Sciatic nerve (tissue), 2 donors: ENCODE measurements around the gene ZKSCAN8. TPM values are rescaled to one million over a fixed set of nuclear protein-coding genes. Genes with fewer than 3 reads are reported as not detected.

ENCODE experiments used
- ATAC-seq: fragments of 200-7000 bp; cut with Tn5 transposase; one replicate; pipeline ENCODE4 v1.9.1; 2020; ENCODE audit warnings: mild to moderate bottlenecking, moderate library complexity
- DNase-seq: peaks from one replicate; pipeline ENCODE4 v3.0.0-alpha.2; 2020; ENCODE audit warnings: low spot score
- intact Hi-C: fragments of 100-400 bp; cut with DNase I; formaldehyde crosslinking; loops from one replicate; pipeline ENCODE4 v1.14.2; 2022
- total RNA-seq: library from RNA; stranded (reverse); fragmentation: NEBNext Ultra II Directional; extraction: Animal tissue kit (Norgen Biotek cat#: 25700); gene quantifications from one replicate; pipeline ENCODE4 v1.2.1, GENCODE V29; 2021
- donor health status: DM: no; HTN: no; CAD: no.
- donor health status: DM: no; HTN: no; CAD: no.

ZKSCAN8 gene
- total RNA-seq, 1 donor from 2014 or later, result 31.9 TPM

DNA sequence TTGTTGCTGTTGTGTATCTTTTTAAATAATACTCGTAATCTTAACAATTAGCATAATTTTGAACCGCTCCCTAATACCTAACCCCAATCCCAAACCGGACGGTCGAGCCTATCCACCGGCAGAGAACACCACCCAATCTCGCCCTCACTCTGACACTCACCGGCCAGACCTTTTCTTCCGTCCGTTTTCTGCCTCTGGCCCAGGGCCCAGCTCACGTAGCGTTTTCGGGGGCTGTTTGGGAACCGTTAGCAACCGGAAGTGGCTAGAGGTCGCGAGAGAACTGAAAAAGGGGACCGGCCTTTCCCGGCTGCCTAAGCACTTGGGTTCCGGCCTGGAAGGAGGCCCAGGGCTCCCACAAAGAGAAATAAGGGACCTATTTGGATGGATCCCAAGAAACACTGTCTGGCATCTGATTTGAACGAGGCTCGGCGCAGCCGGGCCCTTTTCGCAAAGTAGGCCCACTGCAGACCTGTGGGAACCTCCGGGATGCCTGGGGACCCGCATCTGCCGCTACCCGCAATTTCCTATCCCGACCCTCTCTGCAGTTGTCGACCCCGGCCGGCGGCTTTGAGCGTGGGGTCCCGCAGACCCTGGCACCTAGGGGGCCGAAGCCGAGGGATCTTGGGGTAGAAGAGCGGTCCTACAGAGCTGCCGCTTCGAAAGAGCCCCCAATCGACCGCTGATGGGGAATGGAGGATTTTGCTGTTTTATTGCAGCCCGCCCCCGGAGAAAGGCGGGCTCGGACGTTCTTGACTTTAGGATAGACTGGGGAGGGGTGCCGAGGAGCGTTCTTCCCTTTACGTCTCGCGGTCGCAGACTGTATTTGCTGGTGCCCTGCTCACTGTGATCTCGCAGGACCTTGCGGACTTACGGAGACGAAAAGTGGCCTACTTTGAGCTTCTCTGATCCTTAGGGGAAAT lies 4.8 kb upstream of the ZKSCAN8 start:
- DNase-seq, result peak; percentile 92
- intact Hi-C loops, result no loop called here
- peak; percentile 96 for ATAC-seq

DNA sequence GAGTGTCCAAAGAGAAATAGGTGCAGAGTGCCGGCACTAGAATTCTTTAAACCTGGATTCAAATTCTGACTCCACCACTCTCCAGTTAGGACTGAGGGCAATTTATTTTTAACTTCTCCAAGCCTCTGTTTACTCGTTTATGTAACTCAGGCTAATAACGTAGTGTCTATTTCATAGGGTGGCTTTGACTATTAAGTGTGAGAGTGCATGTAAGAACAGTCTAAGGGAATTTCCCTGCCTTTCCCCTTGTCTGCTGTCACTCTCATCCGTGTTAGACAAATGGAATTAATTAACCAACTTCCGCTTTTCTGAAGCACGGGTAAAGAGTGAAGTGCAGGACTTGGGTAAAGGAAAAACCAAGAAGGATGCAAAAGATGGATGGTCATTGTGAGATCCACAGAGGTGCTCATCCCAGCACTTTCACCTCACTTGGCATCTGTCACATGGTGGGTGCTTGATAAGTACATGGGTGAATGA lies 4.1 kb upstream of the ZKSCAN8 start:
- ATAC-seq (peak; percentile 2), DNase-seq (no peak)
- intact Hi-C loops, result no loop called here

DNA sequence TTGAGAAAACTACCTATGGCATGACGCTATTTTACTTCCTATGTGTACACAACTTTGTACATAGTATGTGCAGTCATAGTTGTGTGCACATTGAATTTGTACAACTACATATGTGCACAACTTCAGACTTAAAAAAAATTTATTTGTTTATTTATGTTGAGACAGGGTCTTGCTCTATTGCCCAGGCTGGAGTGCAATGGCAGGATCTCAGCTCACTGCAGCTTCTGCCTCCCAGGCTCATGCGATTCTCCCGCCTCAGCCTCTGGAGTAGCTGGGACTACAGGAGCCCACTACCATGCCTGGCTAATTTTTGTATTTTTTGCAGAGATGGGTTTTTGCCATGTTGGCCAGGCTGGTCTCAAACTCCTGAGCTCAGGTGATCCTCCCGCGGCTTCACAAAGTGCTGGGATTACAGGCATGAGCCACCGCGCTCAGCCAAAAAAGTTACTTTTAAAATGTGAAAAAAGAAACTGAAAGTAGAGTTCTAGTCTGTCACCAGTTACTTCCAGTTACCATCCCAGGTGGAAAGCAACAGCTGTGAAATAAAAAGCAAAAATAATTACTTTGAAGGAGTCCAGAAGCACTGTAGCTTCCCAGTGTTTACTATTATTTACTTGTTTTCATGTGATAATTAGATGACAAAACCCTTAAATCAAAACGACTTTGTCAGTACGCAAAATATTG lies 1.7 kb upstream of the ZKSCAN8 start:
- intact Hi-C loops, result no loop called here
- ATAC-seq, result no peak

DNA sequence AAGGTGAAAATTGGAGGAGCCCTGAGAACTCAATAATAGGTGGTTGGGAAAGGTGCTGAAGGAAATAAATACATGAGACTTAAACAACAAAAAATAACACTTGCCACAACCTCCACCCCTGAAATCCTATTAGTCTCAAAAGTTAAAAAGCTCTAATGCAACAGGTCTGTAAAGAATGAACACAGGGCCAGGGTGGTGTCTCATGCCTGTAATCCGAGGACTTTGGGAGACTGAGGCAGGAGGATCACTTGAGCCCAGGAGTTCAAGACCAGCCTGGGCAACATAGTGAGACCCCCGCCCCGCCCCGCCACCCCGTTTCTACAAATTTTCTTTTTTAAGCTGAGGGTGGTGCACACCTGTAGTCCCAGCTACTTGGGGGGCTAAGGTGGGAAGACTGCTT lies 1.1 kb upstream of the ZKSCAN8 start:
- intact Hi-C loops, result no loop called here
- DNase-seq, result no peak
- no peak for ATAC-seq

More for the DNA sequence above, 1.7 kb upstream of the ZKSCAN8 start:
- no peak for DNase-seq

DNA sequence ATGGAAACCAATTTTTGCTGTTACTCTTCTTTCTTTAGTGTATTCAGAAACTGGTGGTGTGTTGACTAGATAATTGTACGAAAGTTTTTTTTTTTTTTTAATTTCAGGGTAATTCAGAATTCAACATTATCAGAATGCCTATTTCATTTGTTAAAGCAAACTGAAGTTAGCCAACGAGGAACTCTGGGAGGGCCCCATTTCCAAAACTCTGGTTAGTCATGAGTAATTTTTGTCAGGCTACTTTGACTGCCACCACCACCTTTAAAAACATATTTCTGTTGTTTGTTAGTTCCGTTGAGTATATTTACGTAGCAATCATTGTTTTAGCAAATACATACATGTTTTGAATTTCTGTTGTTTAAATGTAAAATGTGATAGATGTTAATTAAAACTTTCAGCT lies 763 bp downstream of the ZKSCAN8 start:
- DNase-seq, result no peak
- ATAC-seq, result no peak
- intact Hi-C loops, result no loop called here

DNA sequence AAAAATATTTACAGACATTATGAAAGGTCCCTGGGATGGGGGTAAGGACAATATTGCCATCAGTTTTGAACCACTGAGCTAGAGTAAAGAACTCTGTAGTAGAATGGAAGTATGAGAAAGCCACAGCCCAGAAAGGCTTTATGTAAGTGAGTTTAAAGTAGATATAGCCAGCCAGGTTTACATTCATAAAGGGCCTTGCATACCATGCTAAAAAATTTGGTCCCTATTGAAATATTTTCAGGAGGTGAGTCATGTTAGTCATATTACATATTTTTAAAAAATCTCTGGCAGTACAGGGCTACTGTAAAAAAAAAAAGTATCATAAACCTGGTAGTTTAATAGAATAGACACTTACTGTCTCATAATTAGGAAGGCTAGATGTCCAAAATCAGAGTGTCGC lies 3.5 kb downstream of the ZKSCAN8 start:
- intact Hi-C loops, result no loop called here
- ATAC-seq (no peak), DNase-seq (no peak)

DNA sequence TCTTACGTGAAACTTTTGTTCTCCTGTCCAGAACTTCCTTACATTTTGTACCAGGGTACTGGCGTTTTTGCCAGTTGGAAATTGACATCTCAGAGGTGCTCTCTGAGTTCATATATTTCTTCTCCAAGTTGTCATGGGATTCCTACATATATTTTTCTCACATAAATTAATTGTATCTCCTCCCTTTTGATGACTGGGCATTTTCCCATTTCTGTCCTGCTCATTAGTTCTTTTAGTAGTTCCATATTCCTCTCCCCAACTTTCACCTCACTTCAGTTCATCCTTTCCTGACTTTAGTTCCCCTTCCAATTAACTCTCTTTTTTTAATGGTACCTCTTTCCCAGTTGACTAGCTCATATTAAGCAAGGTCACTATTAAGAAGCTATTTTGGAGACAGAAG lies 10.8 kb downstream of the ZKSCAN8 start:
- intact Hi-C loops, result no loop called here
- no peak for DNase-seq
- ATAC-seq, result no peak

DNA sequence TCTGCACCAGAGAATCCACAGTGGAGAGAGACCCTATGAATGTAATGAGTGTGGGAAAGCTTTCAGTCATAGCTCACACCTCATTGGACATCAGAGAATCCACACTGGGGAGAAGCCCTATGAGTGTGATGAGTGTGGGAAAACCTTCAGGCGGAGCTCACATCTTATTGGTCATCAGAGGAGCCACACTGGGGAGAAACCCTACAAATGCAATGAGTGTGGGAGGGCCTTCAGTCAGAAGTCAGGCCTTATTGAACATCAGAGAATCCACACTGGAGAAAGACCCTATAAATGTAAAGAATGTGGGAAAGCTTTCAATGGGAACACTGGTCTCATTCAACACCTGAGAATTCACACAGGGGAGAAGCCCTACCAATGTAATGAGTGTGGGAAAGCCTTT lies 11.9 kb downstream of the ZKSCAN8 start:
- DNase-seq, result no peak
- ATAC-seq, result no peak
- intact Hi-C loops, result no loop called here

DNA sequence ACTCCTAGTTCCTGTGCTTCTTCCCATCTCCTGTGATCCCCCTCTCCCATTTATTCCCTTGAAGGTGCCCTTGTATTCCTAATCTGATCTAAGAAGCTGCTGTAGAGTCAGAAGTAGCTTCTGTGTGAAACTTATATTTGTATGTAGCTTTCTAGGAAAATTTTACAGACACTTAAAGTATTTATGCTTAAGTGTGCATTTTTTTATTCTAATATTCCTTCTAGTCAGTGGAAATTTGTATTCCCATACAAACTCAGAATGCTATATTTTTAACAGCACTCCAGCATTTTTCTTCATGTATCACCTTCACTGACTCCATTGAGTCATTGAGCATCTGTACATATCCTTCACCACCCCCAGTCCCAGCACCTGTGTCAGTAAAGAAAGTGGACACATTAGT lies 12.7 kb downstream of the ZKSCAN8 start:
- no peak for ATAC-seq
- intact Hi-C loops, result no loop called here

DNA sequence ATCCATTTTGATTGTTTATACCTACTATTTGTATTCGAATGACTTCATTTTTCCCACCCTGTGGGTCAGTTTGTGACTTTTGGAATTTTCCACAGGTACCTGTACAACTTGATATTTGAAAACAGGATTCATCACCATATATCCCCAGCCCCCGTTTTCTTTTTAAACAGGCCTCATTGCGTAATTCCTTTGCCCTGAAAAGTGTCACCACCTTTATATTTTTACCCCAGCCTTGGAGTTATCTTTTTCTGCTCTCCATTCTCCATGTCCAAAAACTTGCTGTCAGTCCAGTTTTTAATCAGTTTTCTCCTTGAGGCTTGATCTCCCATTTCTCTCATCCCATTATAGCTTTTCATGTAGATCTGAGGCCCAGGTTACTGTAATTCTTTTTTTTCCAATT lies 16.6 kb downstream of the ZKSCAN8 start:
- DNase-seq (no peak), ATAC-seq (no peak)
- intact Hi-C loops, result no loop called here

More for the DNA sequence above, 12.7 kb downstream of the ZKSCAN8 start:
- no peak for DNase-seq

DNA sequence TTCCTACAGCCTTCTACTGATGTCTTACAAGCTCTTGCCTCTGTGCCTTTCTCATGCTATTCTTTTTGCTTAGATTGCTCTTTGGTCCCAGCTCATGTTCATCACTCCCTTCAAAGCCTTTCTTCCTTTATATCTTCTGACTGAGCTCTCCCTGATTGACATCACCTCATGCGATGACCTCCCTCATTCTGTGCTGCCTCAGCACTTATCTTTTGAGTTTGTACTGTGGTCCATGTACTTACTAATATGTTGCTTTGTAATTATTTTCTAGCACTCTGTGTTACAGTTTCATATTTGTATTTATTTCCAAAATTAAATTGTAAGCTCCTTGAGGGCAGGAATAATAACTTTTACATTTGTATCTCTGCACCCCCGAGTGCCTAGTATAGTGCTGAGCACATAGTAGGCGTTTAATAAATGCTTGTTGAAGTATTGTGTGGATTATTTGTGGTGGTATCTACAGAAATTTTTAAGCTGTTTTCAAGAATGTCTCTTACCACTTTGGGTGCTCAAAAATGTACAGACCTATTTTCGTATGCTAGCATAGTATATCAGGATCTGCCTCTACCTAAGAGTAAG lies 17.4 kb downstream of the ZKSCAN8 start:
- DNase-seq, result no peak
- intact Hi-C loops, result no loop called here
- ATAC-seq, result no peak

DNA sequence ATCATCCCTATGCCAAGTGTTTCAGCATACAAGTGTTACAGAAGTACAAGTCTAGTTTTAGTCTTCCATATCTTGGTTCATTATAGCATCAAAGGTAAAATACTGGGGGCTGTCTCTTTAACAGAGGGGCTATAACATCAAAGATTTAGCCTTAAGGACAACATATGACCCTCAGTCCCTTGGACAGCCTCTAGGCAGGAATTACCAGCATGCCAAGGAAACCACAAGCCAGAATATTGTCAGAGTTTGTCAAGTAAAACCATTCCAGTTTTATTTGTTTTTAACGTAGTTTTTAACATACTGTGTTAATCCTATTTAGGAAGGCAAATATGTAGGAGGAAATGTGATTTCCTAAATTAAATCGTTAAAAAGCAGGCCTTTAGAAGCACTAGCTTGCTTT lies 18.6 kb downstream of the ZKSCAN8 start:
- intact Hi-C loops, result no loop called here
- no peak for DNase-seq
- no peak for ATAC-seq

DNA sequence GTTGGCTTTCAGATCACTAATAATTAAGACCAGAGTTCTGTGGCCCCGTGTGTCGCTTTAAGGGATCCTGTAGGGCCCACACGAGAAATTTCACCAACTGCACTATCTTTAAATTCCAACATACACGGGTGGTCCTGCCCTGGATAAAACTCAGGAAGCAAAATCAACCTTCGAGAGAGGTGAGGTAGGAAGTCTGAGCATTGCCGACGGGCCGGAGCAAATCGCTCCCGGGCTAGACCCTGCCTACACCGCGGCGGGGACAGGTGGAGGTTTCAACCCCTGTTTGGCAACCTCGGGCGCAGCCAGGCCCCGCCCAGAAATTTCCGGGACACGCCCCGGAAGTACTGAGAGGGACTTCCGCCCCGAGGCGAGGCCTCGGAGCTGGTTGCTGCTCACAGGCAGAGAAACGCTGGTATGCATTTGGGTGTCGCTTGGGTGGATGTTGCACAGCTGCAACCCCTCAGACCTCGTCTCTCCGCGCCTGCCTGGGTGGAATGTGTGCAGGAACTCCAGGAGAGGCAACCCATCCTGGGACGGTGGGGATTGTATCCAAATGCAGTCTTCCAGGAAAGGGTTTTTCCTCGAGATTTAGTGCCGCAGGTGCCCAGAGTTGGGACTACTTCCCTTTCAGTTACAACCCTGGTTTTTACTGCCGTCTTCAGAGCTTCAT lies 19.9 kb downstream of the ZKSCAN8 start:
- ATAC-seq, result peak; percentile 94
- intact Hi-C loops, result no loop called here
- DNase-seq, result peak; percentile 83

DNA sequence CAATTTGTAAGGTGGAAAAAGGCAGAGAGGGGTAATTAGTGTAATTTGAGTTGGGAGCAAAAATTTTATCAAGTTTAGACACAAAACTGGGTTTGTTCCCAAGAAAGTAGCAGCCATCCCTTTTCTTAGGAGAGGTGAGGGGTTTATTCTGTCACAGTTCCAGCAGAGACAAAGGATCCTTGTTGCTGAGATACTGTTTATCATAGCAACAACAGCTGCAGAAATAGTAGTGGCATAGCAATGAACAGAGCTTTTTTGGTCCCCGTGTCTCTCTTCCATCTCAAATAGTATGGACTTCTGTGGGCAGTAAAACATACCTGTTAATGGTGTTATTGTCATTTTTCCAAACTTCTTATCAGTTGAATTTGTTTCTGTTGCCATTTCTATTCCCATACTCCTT lies 23.9 kb downstream of the ZKSCAN8 start:
- DNase-seq (no peak), ATAC-seq (no peak)
- intact Hi-C loops, result no loop called here

DNA sequence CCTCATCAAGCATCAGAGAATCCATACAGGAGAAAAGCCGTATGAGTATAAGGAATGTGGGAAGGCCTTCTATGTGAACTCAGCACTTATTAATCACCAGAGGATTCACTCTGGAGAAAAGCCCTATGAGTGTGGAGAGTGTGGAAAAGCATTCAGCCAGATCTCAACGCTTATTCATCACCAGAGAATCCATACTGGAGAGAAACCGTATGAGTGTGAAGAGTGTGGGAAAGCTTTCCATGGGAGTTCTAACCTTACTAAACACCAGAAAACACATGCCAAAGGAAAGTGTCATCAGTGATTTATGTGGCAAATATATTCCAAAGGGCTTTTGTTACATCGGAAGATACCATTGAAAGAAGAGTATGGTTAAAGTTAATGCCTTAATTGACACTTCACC lies 25.4 kb downstream of the ZKSCAN8 start:
- intact Hi-C loops, result no loop called here
- DNase-seq (no peak), ATAC-seq (no peak)

DNA sequence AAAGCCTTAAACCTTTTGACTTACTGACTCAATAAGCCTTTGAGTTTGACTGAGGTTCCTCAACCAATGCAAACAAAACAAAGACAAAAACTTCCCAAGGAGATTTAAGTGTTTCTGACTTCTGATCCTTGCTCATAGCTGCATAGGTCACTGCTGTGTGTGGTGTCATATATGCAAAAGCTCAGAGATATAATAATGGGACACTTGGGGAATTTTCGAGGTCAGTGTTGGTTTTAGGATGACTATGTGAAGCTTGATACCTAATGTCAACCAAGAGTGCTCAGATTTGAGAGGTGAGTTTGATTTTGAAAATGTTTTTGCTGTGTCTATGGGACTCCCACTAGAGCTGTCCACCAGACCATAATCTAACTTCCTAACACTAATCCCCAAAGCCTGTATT lies 26.2 kb downstream of the ZKSCAN8 start:
- intact Hi-C loops, result no loop called here
- no peak for DNase-seq
- no peak for ATAC-seq

DNA sequence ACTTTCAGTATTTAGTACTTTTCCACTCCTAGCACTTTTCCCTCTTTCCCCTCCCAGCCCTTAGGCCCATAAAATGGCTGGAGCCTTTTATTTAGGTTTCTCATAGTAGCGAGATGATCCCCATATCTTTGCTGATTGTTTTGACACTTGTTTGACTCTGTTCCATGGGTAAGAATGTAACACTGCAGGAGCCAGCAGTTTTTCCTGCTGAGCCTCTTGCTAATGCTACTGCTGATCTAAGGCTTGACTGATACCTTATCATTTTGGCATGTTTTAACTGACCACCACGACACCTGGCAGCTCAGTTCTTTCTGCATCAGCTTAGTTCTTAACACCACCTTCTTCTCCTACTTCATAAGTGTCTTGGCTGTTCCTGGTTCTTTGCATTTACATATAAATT lies 29.6 kb downstream of the ZKSCAN8 start:
- intact Hi-C loops, result no loop called here
- no peak for ATAC-seq
- no peak for DNase-seq

DNA sequence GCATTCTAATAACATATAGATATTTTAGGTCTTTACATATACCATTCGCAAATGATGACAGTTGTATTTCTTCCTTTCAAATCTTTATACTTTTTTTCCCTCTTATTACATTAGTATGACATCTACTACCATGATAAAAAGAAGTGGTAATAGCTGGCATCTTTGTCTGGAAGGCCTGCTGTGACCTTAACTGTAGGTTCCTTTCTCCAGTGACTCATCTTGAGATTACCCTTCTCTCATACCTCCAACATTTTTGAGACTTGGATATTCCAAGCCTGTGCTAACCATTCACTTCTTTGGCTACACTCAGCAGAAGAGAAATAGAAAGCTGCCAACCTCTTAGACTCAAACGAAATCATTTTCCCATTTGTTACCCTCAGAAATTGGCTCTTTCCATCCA lies 30.3 kb downstream of the ZKSCAN8 start:
- DNase-seq (no peak), ATAC-seq (no peak)
- intact Hi-C loops, result no loop called here

DNA sequence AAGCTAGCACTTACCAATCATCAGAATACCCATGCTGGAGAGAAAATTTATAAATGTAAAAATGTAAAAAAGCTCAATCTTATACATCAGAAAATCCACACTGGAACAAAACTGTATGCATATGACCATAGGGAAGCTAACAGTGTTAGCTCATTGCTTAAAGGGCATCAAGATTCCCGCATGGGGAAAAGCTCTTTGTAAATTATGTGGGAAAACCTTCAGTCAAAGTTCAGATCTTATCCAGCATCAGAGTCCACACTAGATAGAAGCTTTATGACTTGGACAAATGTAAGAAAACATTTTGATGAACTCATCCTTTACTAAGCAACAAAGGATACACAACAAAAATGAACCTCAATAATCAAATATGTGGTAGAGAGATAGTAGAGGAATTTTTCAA lies 34.7 kb downstream of the ZKSCAN8 start:
- intact Hi-C loops, result no loop called here
- ATAC-seq, result no peak
- no peak for DNase-seq

DNA sequence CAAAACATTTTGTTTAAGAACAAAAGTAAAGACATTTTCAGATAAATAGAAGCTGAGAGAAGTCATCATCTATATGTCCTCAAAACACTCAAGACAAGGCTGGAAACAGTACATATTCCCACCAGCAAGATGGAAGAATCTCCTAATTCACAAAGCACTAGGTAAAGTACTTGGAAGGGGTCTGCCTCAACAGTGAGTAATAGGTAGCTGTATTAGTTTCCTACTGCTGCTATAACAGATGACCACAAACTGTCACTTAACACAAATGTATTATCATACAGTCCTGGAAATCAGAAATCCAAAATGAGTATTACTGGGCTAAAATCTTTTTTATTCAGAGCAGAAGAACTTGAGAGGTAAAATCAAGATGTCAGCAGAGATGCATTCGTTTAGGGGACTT lies 40.6 kb downstream of the ZKSCAN8 start:
- intact Hi-C loops, result no loop called here
- DNase-seq (no peak), ATAC-seq (no peak)
